Ovary (tissue), 1 donor: ENCODE results near the gene STEAP4.

ENCODE experiments used
- EP300 ChIP-seq: sonication (generic); formaldehyde crosslinking; IDR thresholded peaks from one replicate; pipeline ENCODE4 v1.6.1; 2017; ENCODE audit warnings: antibody characterized with exemption
- POLR2A ChIP-seq: fragments of 450-650 bp; IDR thresholded peaks from one replicate; pipeline ENCODE4 v1.6.1; 2017; ENCODE audit warnings: antibody characterized with exemption, mild to moderate bottlenecking, moderate library complexity

GRCh38 chr7:88281749-88282148, 24.9 kb downstream of the STEAP4 start:
- TF ChIP-seq POLR2A = no peak
- TF ChIP-seq EP300 = no peak
